Keratinocyte (primary cell): ENCODE results near the gene RFPL1.

Experiments
- CTCF ChIP-seq, 3 experiments: IDR thresholded peaks in 1 of 3; conservative IDR thresholded peaks in 1 of 3; optimal IDR thresholded peaks in 1 of 3; 2 replicates in 2 of 3; 3 replicates in 1 of 3; pipeline versions ENCODE3 to v1.5.1; 2011; ENCODE audit warnings: low read length in 3 of 3, mild to moderate bottlenecking in 3 of 3, moderate library complexity in 2 of 3, control low read depth in 1 of 3, inconsistent platforms in 1 of 3; ENCODE audit not compliant: insufficient read depth in 2 of 3; ENCODE audit errors: extremely low read depth in 1 of 3
- EZH2 ChIP-seq: IDR thresholded peaks from one replicate; pipeline ENCODE4 v1.6.1; 2012; ENCODE audit warnings: inconsistent platforms, mild to moderate bottlenecking, low read length, moderate library complexity

- TF ChIP-seq CTCF (optimal IDR thresholded peaks at IDR 0.05 in 1 of 3, IDR thresholded peaks at IDR 0.05 in 1 of 3, conservative IDR thresholded peaks at IDR 0.05 in 1 of 3; ENCODE audit: extremely low read depth in 1 of 3, insufficient read depth in 2 of 3, low read length in 3 of 3) (no peak), EZH2 (no peak)
These were observed 26.2 kb downstream of the RFPL1 start for GRCh38 chr22:29464581-29464980.
